GM10847 (cell line): ENCODE measurements around the gene MESP2.

Source experiments
- POLR2A ChIP-seq: IDR thresholded peaks from 2 replicates; pipeline ENCODE4 v1.6.1; 2011; ENCODE audit not compliant: insufficient read length; ENCODE audit errors: extremely low read depth

The MESP2 gene

GRCh38 chr15:89825271-89825940 is 49.3 kb downstream of the MESP2 start:
- TF ChIP-seq POLR2A = no peak

GRCh38 chr15:89826671-89827655 is 50.8 kb downstream of the MESP2 start:
- TF ChIP-seq POLR2A = no peak

- no peak for TF ChIP-seq POLR2A
These were observed 51.7 kb downstream of the MESP2 start for GRCh38 chr15:89827829-89828228.
